GM12864 (cell line): ENCODE data around the gene LONP2.
"Not testable (repeated sequence)": the region's sequence is repeated elsewhere in the genome, so short reads cannot be mapped to it uniquely, and the experiment has no call there.

Experiments used
- DNase-seq: peaks from one replicate; pipeline ENCODE4 v3.0.0-alpha.2; 2011; ENCODE audit warnings: low read depth
- H3K4me3 ChIP-seq: 2 replicates; pipeline ENCODE4 v1.5.1; 2011; ENCODE audit warnings: mild to moderate bottlenecking, low read depth, low read length, control low read depth
- CTCF ChIP-seq: IDR thresholded peaks from 2 replicates; pipeline ENCODE4 v1.5.1; 2011; ENCODE audit warnings: low read depth, mild to moderate bottlenecking, moderate library complexity, low read length, control low read depth, inconsistent platforms; ENCODE audit errors: missing control alignments

The LONP2 gene

GRCh38 chr16:48372744-48373143 lies 128.6 kb downstream of the LONP2 start:
- H3K4me3 ChIP-seq: no peak overlapping the region
- TF ChIP-seq CTCF: no peak
- DNase-seq: no peak

GRCh38 chr16:48373258-48374029 lies 129.3 kb downstream of the LONP2 start:
- H3K4me3 ChIP-seq: no peak overlapping the region
- no peak for TF ChIP-seq CTCF
- DNase-seq: no peak

- no peak for TF ChIP-seq CTCF
- no peak overlapping the region for H3K4me3 ChIP-seq
Measured at GRCh38 chr16:48374255-48374654, 130.2 kb downstream of the LONP2 start.

GRCh38 chr16:48377301-48377700 lies 133.2 kb downstream of the LONP2 start:
- not testable (repeated sequence) for DNase-seq, H3K4me3 ChIP-seq

More at GRCh38 chr16:48374255-48374654, 130.2 kb downstream of the LONP2 start:
- DNase-seq: no peak

GRCh38 chr16:48378276-48378675 lies 134.2 kb downstream of the LONP2 start:
- TF ChIP-seq CTCF: no peak
- no peak overlapping the region for H3K4me3 ChIP-seq
- no peak for DNase-seq

- TF ChIP-seq CTCF: no peak
- no peak for DNase-seq
- H3K4me3 ChIP-seq: no peak overlapping the region
Measured at GRCh38 chr16:48378836-48379235, 134.7 kb downstream of the LONP2 start.

GRCh38 chr16:48381201-48381600 lies 137.1 kb downstream of the LONP2 start:
- no peak for TF ChIP-seq CTCF
- H3K4me3 ChIP-seq: no peak overlapping the region
- DNase-seq: no peak
